Mucosa of gallbladder (tissue), 1 donor: ENCODE data around the gene POLR2E. TPM values are rescaled to one million over a fixed set of nuclear protein-coding genes. Genes with fewer than 3 reads are reported as not detected.
"Not testable (repeated sequence)": the region's sequence is repeated elsewhere in the genome, so short reads cannot be mapped to it uniquely, and the experiment has no call there.

Experiments used
- DNase-seq: peaks from one replicate; pipeline ENCODE4 v3.0.0-alpha.2; 2020; ENCODE audit warnings: low spot score
- total RNA-seq: library from RNA; stranded (reverse); gene quantifications from one replicate; pipeline ENCODE4 v1.2.1, GENCODE V29; 2021
- donor health status: DM: no; HTN: no; CAD: no.

Gene POLR2E
- total RNA-seq: 137 TPM

DNA sequence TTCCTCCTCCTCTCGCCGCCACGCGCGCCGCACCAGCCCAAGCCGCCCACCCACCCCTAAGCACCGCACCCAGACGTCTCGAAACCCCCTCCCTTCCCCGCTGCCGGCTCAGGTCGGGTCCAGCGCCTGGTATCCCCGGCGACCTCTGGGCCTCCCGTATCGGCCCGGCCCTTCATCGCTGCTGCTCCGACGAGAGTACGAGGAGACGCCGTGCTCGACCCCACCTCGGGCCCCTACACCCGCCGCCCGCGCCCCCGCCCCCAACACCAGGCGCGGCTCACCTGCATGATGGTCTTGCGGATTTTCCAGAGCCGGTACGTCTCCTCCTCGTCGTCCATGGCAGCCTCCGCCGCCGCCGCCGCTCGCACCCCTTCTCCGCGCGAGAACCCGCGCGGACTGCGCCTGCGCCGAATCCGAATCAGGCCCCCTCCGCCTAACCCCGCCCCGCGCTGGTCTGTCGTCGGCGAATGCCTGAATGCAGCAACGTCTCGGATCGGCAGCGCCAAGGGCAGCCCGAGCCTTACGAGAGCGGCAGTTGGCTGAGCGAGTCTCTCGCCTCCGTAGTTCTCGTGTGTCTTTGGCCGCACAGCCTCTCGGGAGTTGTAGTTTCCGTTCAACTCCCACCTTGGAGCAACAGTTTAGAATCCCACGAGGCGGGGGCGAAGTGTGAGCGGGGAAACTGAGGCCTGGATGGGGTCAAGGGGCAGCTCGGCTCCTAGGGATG is at the start of gene POLR2E:
TSS of gene POLR2E (minus strand) at position 398 of the 724 bp plus-strand sequence. CDS start at position 338, 60 bp downstream.
- peak; percentile 98 for DNase-seq

DNA sequence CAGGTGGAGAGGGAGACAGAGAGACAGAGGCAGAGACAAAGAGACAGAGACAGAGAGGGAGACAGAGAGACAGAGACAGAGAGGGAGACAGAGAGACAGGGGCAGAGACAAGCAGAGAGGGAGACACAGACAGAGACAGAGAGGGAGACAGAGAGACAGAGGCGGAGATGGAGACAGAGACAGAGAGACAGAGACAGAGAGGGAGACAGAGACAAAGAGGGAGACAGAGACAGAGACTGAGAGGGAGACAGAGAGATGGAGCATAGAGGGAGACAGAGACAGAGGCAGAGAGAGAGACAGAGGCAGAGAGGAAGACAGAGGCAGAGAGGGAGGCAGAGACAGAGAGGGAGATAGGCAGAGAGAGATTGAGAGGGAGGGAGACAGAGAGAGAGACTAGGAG is 49.6 kb upstream of the POLR2E start:
- no peak for DNase-seq

DNA sequence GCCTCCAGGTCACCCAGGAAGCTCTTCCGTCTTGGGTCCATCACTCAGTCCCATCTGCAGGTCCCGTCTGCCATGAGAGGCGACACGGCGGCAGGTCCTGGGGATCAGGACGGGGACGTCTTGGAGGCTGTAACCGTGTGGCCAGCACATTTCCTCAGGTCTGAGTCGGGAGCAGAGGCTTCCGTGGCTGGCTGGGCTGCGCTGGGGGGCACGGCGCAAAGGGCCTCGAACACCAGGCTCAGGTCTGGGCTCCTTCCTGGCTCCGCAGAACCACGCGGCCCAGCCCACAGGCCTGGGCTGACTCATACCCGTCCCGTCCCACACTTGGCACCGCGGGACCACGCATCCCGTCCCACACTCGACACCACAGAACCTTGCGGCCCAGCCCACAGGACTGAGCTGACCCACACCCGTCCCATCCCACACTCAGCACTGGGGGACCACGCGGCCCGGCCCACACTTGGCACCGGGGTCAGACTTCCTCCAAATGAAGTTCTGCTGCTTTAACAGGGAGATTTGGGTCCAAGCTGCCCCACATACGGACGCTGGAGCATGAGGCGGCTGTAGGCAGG is 48.7 kb upstream of the POLR2E start:
- no peak for DNase-seq

- no peak for DNase-seq
Observed at GRCh38 chr19:1141944-1142343, 46.8 kb upstream of the POLR2E start.

DNA sequence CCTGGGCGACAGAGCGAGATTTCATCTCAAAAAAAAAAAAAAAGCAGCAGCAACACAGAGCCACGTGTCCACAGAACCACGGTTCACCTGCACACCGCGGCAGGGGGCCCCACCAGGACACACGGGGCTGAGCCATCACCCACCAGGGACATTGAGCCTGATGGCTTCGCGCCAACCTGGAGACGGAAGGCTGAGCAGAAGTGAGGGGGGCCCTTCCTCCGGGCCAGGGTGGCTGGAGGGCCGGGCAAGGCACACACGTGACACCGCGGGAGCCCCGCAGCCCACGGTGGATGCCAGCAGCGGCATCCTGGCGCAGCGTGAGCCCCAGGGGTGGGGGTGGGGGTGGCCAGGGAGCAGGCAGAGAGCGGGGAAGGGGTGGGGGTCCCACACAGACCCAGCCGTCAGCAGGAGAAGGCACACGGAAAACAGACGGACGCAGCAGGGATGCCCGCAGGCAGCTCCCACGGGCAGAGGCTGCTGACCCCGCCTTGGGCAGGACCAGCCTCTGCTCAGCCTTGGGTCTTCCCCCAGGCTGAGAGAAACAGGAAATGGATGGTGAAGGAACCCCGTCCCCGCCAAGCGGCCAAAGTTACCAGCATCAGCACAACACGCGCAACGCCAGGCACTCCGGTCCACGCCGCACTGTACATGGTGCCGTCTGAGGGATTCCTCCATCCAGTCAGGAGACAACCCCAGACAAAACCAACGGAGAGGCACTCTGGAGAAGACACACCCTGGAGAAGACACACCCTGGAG is 45.3 kb upstream of the POLR2E start:
- DNase-seq: no peak

- no peak for DNase-seq
Observed at GRCh38 chr19:1139126-1139525, 44.0 kb upstream of the POLR2E start.

GRCh38 chr19:1138121-1138520 is 42.9 kb upstream of the POLR2E start:
- DNase-seq: no peak

GRCh38 chr19:1136621-1137317 is 41.6 kb upstream of the POLR2E start:
- DNase-seq: no peak

GRCh38 chr19:1136201-1136600 is 41.0 kb upstream of the POLR2E start:
- peak; percentile 61 for DNase-seq

DNA sequence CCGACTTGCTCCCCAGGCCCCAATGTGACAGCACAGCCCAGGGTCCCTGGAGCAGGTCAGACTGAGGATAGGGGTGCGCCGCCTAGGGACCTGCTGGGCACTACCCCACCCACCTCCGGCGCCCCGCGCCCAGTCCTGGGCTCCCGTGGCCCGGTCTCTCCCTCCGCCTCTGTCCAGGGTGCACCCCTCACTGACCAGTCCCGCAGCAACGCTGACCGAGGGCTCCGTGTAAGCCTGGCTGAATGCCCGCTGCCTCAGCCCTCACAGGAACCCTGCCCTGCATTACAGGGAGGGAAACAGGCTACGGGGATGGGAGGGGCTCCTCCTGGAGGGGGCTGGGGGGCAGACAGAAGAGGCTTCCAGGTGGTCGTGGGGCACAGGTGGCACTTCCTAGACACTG is 40.3 kb upstream of the POLR2E start:
- no peak for DNase-seq

DNA sequence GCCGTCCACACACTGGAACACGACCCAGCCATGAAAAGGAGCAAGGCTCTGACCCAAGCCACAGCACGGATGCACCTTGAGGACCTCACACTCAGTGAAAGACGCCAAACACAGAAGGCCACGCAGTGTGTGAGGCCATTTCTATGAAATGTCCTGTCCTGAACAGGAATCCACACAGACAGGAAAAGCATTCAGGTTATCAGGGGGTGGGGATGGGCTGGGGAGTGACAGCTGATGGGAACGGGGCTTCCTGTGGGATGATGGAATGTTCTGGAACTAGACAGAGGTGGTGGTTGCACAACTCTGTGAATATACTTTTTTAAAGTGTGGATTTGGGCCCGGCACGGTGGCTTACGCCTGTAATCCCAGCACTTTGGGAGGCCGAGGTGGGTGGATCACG is 39.3 kb upstream of the POLR2E start:
- DNase-seq: no peak

- DNase-seq: peak; percentile 50
Observed at GRCh38 chr19:1133471-1133929, 38.3 kb upstream of the POLR2E start.

- no peak for DNase-seq
Observed at GRCh38 chr19:1132552-1133383, 37.6 kb upstream of the POLR2E start.

GRCh38 chr19:1131718-1132551 is 36.8 kb upstream of the POLR2E start:
- DNase-seq: peak; percentile 83

DNA sequence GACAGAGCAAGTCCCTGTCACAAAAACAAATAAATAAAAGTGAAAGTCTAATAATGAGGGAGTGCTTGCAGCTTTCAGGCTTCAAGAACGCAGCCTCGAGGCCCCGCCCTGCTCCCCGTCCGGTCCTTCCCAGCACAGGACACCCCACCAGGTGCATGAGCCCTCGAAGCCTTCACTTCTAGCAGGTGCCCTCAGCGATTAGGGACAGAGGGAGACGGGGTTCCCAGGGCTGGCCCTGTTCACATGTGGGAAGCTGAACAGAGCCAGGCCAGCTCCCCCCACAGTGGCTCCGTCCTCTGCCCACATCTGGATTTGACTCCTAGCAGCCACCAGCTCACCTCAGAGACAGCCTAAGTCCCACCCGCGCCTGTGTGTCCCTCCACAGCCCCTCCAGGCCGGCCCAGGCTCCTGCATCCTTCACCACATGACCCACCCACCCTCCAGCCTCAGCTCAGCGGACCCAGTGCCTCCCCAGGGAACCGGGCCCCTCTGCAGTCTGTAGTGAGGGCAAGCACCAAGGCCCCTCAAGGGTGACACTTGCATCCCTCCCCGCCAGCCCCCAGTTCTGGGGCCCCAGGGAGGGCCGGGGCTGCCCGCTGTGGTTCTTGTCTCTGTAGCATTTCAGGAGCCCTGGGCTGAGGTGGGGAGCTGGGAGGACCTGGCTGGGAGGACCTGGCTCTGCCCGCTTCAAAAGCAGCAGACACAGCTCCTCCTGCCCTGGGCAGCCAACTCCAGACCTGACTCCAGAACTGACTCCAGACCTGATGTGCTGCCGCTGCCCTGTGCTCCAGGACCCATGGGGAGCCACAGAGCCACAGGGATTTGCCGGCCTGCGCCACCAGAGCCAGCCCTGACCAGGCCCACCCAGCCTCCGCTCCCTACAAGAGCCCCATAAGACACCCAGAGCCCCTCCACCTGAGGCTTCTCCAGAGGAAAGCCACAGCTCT is 35.9 kb upstream of the POLR2E start:
- no peak for DNase-seq

DNA sequence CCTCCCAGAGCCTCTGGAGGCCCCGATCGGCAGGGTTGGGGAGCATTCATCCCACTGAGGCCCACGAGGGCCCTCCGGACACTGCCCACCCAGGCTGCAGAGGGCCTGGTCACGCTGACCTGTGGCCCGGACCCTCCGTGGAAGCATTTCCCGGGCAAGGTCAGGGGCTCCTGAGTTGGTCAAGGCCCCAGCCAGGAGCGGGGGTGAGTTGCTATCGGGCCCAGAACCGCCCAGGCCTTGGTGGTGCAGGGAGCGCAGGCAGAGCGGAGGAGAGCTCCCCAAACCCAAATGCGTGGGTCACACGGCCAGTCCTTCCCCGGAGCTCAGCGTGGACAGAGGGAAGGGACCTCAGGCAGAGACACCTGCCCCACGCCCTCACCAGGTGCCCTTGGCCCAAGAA is 34.4 kb upstream of the POLR2E start:
- DNase-seq: no peak

DNA sequence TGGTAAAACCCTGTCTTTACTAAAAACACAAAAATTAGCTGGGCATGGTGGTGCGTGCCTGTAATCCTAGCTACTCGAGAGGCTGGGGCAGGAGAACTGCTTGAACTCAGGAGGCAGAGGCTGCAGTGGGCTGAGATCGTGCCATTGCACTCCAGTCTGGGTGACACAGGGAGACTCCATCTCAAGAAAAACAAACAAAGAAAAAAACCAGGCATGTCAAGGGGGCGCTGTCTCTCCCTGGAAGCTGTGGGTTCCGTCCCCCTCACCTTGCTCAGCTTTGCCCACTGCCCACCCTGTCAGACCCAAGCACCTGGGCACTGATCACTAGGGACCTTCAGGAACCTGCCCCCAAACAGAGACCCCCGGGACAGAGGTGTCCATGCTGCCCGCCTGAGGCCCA is 33.9 kb upstream of the POLR2E start:
- not testable (repeated sequence) for DNase-seq

DNA sequence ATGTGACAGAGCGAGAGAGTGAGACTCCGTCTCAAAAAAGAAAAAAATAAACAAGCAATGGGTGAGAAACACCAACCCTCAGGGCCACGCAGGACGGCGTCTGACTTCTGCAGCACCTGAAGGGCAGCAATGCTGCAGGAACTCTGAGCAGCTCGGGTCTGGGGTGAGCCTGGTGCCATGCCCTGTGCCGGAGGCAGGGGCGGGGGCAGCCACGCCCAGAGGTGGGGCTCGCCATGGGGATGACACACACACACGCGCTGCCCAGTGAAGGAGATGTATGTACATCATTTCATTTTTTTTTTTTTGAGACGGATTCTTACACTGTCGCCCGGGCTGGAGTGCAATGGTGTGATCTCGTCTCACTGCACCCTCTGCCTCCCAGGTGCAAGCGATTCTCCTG is 32.9 kb upstream of the POLR2E start:
- DNase-seq: no peak
